Uterus (tissue), 2 donors: ENCODE results near the gene B3GLCT.

Experiments used
- POLR2A ChIP-seq, 2 donors: fragments of 450-650 bp; IDR thresholded peaks; one replicate each; pipeline ENCODE4 v1.6.1; 2016; ENCODE audit warnings: antibody characterized with exemption in 2 of 2, mild to moderate bottlenecking in 1 of 2, moderate library complexity in 1 of 2
- TF ChIP-seq, protein P1 (sequence below), 4 experiments: fragments of 200-600 bp in 2 of 4; fragments of 450-650 bp in 2 of 4; sonication (generic) in 2 of 4; IDR thresholded peaks; one replicate each; pipeline ENCODE4 v1.5.1; 2016 to 2019; ENCODE audit warnings: antibody characterized with exemption in 4 of 4, mild to moderate bottlenecking in 2 of 4, moderate library complexity in 1 of 4

DNA sequence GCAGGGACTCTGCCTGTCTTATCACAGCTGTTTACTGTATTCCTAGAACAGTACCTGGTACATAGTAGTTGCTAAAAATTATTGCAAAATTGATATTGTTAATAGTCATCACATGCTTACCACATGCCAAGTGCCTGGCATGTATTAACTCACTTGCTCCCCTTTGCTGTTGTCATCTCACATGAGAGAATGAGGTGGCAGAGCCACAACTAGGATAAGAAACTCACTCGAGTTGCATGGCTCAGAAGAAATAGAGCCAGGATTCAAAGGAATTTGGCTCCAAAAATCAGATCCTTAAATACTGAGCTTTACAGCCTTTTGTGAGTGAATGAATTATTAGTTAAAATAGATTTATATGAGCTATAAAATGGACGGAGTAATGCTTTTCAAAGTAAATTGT lies 42.6 kb downstream of the B3GLCT start:
- TF ChIP-seq, protein P1, sequence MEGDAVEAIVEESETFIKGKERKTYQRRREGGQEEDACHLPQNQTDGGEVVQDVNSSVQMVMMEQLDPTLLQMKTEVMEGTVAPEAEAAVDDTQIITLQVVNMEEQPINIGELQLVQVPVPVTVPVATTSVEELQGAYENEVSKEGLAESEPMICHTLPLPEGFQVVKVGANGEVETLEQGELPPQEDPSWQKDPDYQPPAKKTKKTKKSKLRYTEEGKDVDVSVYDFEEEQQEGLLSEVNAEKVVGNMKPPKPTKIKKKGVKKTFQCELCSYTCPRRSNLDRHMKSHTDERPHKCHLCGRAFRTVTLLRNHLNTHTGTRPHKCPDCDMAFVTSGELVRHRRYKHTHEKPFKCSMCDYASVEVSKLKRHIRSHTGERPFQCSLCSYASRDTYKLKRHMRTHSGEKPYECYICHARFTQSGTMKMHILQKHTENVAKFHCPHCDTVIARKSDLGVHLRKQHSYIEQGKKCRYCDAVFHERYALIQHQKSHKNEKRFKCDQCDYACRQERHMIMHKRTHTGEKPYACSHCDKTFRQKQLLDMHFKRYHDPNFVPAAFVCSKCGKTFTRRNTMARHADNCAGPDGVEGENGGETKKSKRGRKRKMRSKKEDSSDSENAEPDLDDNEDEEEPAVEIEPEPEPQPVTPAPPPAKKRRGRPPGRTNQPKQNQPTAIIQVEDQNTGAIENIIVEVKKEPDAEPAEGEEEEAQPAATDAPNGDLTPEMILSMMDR (IDR thresholded peaks at IDR 0.05), result no peak
- TF ChIP-seq POLR2A (IDR thresholded peaks at IDR 0.05), result no peak
